HepG2 (cell line): ENCODE measurements around the gene RCCD1. TPM values are rescaled to one million over a fixed set of nuclear protein-coding genes. Genes with fewer than 3 reads are reported as not detected.

ENCODE experiments used
- CBX1 ChIP-seq: IDR thresholded peaks from one replicate; pipeline ENCODE4 v1.6.1; 2016; ENCODE audit warnings: antibody characterized with exemption, low read depth
- EEA1 ChIP-seq: sonication (generic); formaldehyde crosslinking; IDR thresholded peaks from 2 replicates; pipeline ENCODE4 v1.5.1; 2020; ENCODE audit warnings: mild to moderate bottlenecking, missing genetic modification reagents, borderline replicate concordance
- GATAD1 ChIP-seq: IDR thresholded peaks from 2 replicates; pipeline ENCODE4 v1.6.1; 2016; ENCODE audit warnings: missing genetic modification reagents, missing compliant biosample characterization
- MATR3 ChIP-seq: sonication (generic); formaldehyde crosslinking; IDR thresholded peaks from 2 replicates; pipeline ENCODE4 v1.4.0; 2020; ENCODE audit warnings: missing genetic modification reagents
- MTF2 ChIP-seq: sonication (generic); formaldehyde crosslinking; IDR thresholded peaks from 2 replicates; pipeline ENCODE4 v1.5.0; 2020; ENCODE audit warnings: missing genetic modification reagents, borderline replicate concordance
- RAD21 ChIP-seq: fragments of 450-650 bp; formaldehyde crosslinking; IDR thresholded peaks from 2 replicates; pipeline ENCODE4 v1.5.0; 2020; ENCODE audit warnings: mild to moderate bottlenecking
- SATB2 ChIP-seq: sonication (generic); formaldehyde crosslinking; IDR thresholded peaks from 2 replicates; pipeline ENCODE4 v1.5.0; 2020; ENCODE audit warnings: missing genetic modification reagents
- TBX2 ChIP-seq: sonication (generic); formaldehyde crosslinking; IDR thresholded peaks from 2 replicates; pipeline ENCODE4 v1.5.0; 2020; ENCODE audit warnings: missing genetic modification reagents, mild to moderate bottlenecking, borderline replicate concordance
- ZFYVE20 ChIP-seq: sonication (generic); formaldehyde crosslinking; IDR thresholded peaks from 2 replicates; pipeline ENCODE4 v1.8.0; 2023; ENCODE audit warnings: low read depth, mild to moderate bottlenecking, moderate library complexity, missing genetic modification reagents, borderline replicate concordance
- ZNF337 ChIP-seq: sonication (generic); formaldehyde crosslinking; IDR thresholded peaks from 2 replicates; pipeline ENCODE4 v1.5.1; 2020; ENCODE audit warnings: missing genetic modification reagents, low read depth, mild to moderate bottlenecking, borderline replicate concordance
- ZNF382 ChIP-seq: sonication (generic); formaldehyde crosslinking; IDR thresholded peaks from 2 replicates; pipeline ENCODE4 v1.5.0; 2020; ENCODE audit warnings: missing genetic modification reagents, mild to moderate bottlenecking, borderline replicate concordance
- ZNF652 ChIP-seq: IDR thresholded peaks from 2 replicates; pipeline ENCODE4 v1.6.1; 2016; ENCODE audit warnings: low read depth, borderline replicate concordance
- polyA plus RNA-seq, 8 experiments: library from polyadenylated mRNA; depleted of rRNA in 3 of 8; stranded (reverse) in 7 of 8; unstranded in 1 of 8; fragments of >200 nt; fragmentation: Illumina TruSeq in 4 of 8; extraction: Trizol in 4 of 8; gene quantifications; 2 replicates each; pipeline versions ENCODE4 v1.2.1 to v1.2.3, GENCODE V29; 2011 to 2016; ENCODE audit warnings: low read depth in 4 of 8, missing spikeins in 1 of 8, mixed read lengths in 1 of 8; ENCODE audit not compliant: insufficient read depth in 1 of 8
- total RNA-seq, 5 experiments: library from RNA; depleted of rRNA; stranded (reverse); fragments of >200 nt; fragmentation: Illumina TruSeq; extraction: Trizol; gene quantifications; 2 replicates each; pipeline ENCODE4 v1.2.3, GENCODE V29; 2016; ENCODE audit warnings: low read depth in 1 of 5
- TF ChIP-seq, protein P1 (sequence below): sonication (generic); formaldehyde crosslinking; IDR thresholded peaks from 2 replicates; pipeline ENCODE4 v1.4.0; 2020; ENCODE audit warnings: mild to moderate bottlenecking, missing genetic modification reagents
- TF ChIP-seq, protein P2 (sequence below): sonication (generic); formaldehyde crosslinking; IDR thresholded peaks from 2 replicates; pipeline ENCODE4 v1.5.1; 2020; ENCODE audit warnings: missing genetic modification reagents, mild to moderate bottlenecking, borderline replicate concordance
- TF ChIP-seq, protein P3 (sequence below): sonication (generic); IDR thresholded peaks from 2 replicates; pipeline ENCODE4 v1.6.1; 2016; ENCODE audit warnings: low read depth, borderline replicate concordance
- TF ChIP-seq, protein P4 (sequence below): sonication (generic); formaldehyde crosslinking; IDR thresholded peaks from 2 replicates; pipeline ENCODE4 v1.4.0; 2020; ENCODE audit warnings: missing genetic modification reagents, borderline replicate concordance
- TF ChIP-seq, protein P5 (sequence below): IDR thresholded peaks from 2 replicates; pipeline ENCODE4 v1.6.1; 2012; ENCODE audit warnings: low read length, improper control_type of control experiment

Gene RCCD1
- total and polyA plus RNA-seq, 2 of the 13 experiments (the other 11 are each of a cell fraction or from before 2014, with no cell fraction given) = 14.1 to 15.1 TPM

DNA sequence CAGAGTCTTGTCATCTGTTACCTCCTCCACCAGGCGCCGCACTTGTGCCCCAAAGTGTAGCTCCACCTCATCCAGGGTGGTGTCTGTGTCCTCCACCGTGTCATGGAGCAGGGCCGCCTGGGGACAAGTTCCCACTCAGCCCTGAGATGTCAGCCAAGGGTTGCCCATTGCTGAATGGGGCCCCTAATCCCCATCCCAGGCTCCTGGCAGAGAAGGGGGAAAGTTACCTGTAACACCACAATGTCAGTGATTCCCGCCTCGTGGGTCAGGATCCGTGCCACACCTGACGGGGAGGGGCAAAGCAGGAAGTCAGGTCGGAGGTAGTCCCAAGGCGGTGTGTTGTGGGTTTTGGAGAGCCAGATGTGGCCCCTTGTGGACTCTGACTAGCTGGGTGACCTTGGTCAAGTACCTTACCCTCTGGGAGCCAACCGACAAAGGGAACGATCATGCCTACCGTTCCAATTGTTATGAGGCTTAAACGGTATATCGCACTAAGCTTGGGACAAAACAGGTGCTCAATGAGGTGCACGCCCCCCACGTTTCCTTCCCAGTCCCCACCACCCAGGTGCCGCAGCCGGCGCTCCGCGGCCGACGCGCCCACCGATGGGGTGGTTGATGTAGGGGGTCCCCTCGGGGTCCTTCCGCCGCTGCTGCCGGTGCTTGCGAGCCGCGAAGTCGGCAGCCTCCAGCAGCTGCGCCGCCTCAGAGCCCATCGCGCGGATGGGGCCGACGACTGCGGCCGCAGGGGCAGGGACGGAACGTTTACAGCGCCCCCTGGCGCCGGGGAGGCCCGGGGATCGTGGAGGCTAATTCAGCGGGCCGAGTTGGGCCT is 22.6 kb upstream of the RCCD1 start, which contains the start of gene HDDC3 (continued):
- TF ChIP-seq, protein P1, sequence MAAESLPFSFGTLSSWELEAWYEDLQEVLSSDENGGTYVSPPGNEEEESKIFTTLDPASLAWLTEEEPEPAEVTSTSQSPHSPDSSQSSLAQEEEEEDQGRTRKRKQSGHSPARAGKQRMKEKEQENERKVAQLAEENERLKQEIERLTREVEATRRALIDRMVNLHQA = no peak
- TF ChIP-seq, protein P2, sequence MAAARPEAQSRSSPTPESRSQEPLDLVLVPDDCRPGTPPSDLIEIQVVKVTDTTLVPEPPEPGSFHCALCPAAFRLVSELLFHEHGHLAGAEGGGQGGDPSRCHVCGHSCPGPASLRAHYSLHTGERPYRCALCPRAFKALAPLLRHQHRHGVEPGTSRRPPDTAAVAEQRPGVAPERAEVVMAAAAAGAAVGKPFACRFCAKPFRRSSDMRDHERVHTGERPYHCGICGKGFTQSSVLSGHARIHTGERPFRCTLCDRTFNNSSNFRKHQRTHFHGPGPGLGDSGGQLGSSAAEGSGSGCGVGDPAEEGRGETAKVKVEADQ (CRISPR knock-in tag) = no peak
- TF ChIP-seq MTF2 (peak; percentile 95; the same call in 1 of the 2 replicates), EEA1 (CRISPR knock-in tag) (peak; percentile 89), TBX2 (peak; percentile 73), ZNF652 (CRISPR knock-in tag) (no peak), ZNF382 (CRISPR knock-in tag) (no peak), MATR3 (CRISPR knock-in tag) (no peak), ZFYVE20 (no peak), RAD21 (CRISPR knock-in tag) (peak; percentile 52; the same call in 1 of the 2 replicates), CBX1 (no peak), GATAD1 (CRISPR knock-in tag) (peak; percentile 92), SATB2 (CRISPR knock-in tag) (no peak), ZNF337 (CRISPR knock-in tag) (0 out of 2 replicates have a peak, but pooled peaks have one; percentile 54)
- TF ChIP-seq, protein P3, sequence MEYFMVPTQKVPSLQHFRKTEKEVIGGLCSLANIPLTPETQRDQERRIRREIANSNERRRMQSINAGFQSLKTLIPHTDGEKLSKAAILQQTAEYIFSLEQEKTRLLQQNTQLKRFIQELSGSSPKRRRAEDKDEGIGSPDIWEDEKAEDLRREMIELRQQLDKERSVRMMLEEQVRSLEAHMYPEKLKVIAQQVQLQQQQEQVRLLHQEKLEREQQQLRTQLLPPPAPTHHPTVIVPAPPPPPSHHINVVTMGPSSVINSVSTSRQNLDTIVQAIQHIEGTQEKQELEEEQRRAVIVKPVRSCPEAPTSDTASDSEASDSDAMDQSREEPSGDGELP = peak; percentile 57; the same call in 1 of the 2 replicates
- TF ChIP-seq, protein P4, sequence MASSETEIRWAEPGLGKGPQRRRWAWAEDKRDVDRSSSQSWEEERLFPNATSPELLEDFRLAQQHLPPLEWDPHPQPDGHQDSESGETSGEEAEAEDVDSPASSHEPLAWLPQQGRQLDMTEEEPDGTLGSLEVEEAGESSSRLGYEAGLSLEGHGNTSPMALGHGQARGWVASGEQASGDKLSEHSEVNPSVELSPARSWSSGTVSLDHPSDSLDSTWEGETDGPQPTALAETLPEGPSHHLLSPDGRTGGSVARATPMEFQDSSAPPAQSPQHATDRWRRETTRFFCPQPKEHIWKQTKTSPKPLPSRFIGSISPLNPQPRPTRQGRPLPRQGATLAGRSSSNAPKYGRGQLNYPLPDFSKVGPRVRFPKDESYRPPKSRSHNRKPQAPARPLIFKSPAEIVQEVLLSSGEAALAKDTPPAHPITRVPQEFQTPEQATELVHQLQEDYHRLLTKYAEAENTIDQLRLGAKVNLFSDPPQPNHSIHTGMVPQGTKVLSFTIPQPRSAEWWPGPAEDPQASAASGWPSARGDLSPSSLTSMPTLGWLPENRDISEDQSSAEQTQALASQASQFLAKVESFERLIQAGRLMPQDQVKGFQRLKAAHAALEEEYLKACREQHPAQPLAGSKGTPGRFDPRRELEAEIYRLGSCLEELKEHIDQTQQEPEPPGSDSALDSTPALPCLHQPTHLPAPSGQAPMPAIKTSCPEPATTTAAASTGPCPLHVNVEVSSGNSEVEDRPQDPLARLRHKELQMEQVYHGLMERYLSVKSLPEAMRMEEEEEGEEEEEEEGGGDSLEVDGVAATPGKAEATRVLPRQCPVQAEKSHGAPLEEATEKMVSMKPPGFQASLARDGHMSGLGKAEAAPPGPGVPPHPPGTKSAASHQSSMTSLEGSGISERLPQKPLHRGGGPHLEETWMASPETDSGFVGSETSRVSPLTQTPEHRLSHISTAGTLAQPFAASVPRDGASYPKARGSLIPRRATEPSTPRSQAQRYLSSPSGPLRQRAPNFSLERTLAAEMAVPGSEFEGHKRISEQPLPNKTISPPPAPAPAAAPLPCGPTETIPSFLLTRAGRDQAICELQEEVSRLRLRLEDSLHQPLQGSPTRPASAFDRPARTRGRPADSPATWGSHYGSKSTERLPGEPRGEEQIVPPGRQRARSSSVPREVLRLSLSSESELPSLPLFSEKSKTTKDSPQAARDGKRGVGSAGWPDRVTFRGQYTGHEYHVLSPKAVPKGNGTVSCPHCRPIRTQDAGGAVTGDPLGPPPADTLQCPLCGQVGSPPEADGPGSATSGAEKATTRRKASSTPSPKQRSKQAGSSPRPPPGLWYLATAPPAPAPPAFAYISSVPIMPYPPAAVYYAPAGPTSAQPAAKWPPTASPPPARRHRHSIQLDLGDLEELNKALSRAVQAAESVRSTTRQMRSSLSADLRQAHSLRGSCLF = no peak
- TF ChIP-seq, protein P5, sequence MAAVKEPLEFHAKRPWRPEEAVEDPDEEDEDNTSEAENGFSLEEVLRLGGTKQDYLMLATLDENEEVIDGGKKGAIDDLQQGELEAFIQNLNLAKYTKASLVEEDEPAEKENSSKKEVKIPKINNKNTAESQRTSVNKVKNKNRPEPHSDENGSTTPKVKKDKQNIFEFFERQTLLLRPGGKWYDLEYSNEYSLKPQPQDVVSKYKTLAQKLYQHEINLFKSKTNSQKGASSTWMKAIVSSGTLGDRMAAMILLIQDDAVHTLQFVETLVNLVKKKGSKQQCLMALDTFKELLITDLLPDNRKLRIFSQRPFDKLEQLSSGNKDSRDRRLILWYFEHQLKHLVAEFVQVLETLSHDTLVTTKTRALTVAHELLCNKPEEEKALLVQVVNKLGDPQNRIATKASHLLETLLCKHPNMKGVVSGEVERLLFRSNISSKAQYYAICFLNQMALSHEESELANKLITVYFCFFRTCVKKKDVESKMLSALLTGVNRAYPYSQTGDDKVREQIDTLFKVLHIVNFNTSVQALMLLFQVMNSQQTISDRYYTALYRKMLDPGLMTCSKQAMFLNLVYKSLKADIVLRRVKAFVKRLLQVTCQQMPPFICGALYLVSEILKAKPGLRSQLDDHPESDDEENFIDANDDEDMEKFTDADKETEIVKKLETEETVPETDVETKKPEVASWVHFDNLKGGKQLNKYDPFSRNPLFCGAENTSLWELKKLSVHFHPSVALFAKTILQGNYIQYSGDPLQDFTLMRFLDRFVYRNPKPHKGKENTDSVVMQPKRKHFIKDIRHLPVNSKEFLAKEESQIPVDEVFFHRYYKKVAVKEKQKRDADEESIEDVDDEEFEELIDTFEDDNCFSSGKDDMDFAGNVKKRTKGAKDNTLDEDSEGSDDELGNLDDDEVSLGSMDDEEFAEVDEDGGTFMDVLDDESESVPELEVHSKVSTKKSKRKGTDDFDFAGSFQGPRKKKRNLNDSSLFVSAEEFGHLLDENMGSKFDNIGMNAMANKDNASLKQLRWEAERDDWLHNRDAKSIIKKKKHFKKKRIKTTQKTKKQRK = no peak
